Activated naive CD8-positive, alpha-beta T cell treated with anti-CD3 and anti-CD28 coated beads, Interleukin-2, amount 10 ng/mL, durations not matched to agents 7 days and 5 days (primary cell): Measurements from ENCODE around the gene PVR. TPM values are rescaled to one million over a fixed set of nuclear protein-coding genes. Genes with fewer than 3 reads are reported as not detected.
"Not testable (repeated sequence)": the region's sequence is repeated elsewhere in the genome, so short reads cannot be mapped to it uniquely, and the experiment has no call there.

Experiments used
- ATAC-seq: fragments of 150-1000 bp; cut with Tn5 transposase; one replicate; pipeline ENCODE4 v1.10.0; 2021; ENCODE audit warnings: low read depth, moderate library complexity
- POLR2A ChIA-PET: fragments of 350-600 bp; sonication (Branson Sonifier 250); formaldehyde crosslinking; loops from one replicate; lab custom pipeline; 2021; ENCODE audit warnings: antibody characterized with exemption; lab: Charles Lee
- DNase-seq: peaks from one replicate; pipeline ENCODE4 v3.0.0; 2021
- H3K27ac Mint-ChIP-seq: one replicate; pipeline ENCODE4 v1.8.0; 2022; ENCODE audit warnings: mild to moderate bottlenecking, mixed read lengths
- H3K27me3 Mint-ChIP-seq: one replicate; pipeline ENCODE4 v1.8.0; 2022; ENCODE audit warnings: mild to moderate bottlenecking, moderate library complexity, mixed read lengths
- H3K36me3 Mint-ChIP-seq: one replicate; pipeline ENCODE4 v1.8.0; 2021; ENCODE audit warnings: mild to moderate bottlenecking, mixed read lengths
- H3K4me1 Mint-ChIP-seq: one replicate; pipeline ENCODE4 v1.8.0; 2021; ENCODE audit warnings: mixed read lengths
- H3K4me3 Mint-ChIP-seq: one replicate; pipeline ENCODE4 v1.8.0; 2022; ENCODE audit warnings: mild to moderate bottlenecking, moderate library complexity, mixed read lengths
- H3K9me3 Mint-ChIP-seq: one replicate; pipeline ENCODE4 v1.8.0; 2021; ENCODE audit warnings: mixed read lengths
- total RNA-seq, 2 experiments: library from RNA; stranded (reverse); gene quantifications; one replicate each; pipeline ENCODE4 v1.2.3, GENCODE V29; 2021

The PVR gene
- total RNA-seq, 2 experiments from 2014 or later = 3.5 to 4.2 TPM

DNA sequence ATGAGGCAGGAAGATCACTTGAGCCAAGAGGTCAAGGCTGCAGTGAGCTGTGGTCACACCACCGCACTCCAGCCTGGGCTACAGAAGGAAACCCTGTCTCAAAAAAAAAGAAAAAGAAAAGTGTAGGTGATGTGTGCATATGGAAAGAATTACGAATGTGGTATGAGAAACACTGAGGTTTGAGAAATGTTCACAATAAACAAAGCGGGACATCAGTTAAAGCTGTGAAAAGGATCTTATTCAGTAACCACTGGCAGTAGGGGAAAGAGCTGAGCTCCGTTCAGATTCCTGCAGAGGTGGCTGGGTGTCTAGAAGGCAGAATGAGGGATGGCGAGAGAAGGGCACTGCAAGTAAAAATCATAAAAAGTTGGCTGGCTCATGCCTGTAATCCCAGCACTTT lies 34.5 kb upstream of the PVR start:
- ATAC-seq = no peak

GRCh38 chr19:44610497-44610896 lies 33.2 kb upstream of the PVR start:
- H3K4me1 Mint-ChIP-seq = peaks cover 11% of the 10 kb centered on the region
- POLR2A ChIA-PET = interaction anchor here (0.7 kb wide), 1 partner anchor 19 kb away, joined by 3 read pairs; no protein-coding TSS in a partner anchor
- not testable (repeated sequence) for H3K4me3 Mint-ChIP-seq, H3K9me3 Mint-ChIP-seq, H3K36me3 Mint-ChIP-seq, H3K27me3 Mint-ChIP-seq, DNase-seq, ATAC-seq, H3K27ac Mint-ChIP-seq

More for the DNA sequence above, 34.5 kb upstream of the PVR start:
- POLR2A ChIA-PET = no interaction called here
- no peaks in the 10 kb centered on the region for H3K36me3 Mint-ChIP-seq
- no peak overlapping the region for H3K4me3 Mint-ChIP-seq
- no peak for DNase-seq
- H3K27ac Mint-ChIP-seq = no peak overlapping the region
- peaks cover 3% of the 10 kb centered on the region for H3K9me3 Mint-ChIP-seq
- H3K27me3 Mint-ChIP-seq = peaks cover 2% of the 10 kb centered on the region
- H3K4me1 Mint-ChIP-seq = peaks cover 11% of the 10 kb centered on the region

- H3K27ac Mint-ChIP-seq = no peak overlapping the region
- peaks cover 10% of the 10 kb centered on the region for H3K4me1 Mint-ChIP-seq
- DNase-seq (no peak), ATAC-seq (no peak)
- H3K27me3 Mint-ChIP-seq = peaks cover 2% of the 10 kb centered on the region
- H3K9me3 Mint-ChIP-seq = peaks cover 3% of the 10 kb centered on the region
- H3K36me3 Mint-ChIP-seq = no peaks in the 10 kb centered on the region
- H3K4me3 Mint-ChIP-seq = no peak overlapping the region
- POLR2A ChIA-PET = no interaction called here
Measured at GRCh38 chr19:44611812-44612295, 31.9 kb upstream of the PVR start.

- Mint-ChIP-seq H3K9me3 (no peaks in the 10 kb centered on the region), H3K27me3 (peaks cover 2% of the 10 kb centered on the region), H3K4me1 (no peaks in the 10 kb centered on the region), H3K4me3 (no peak within 1 kb of the TSS), H3K36me3 (no peaks in the 10 kb centered on the region), H3K27ac (no peak within 1 kb of the TSS)
- ATAC-seq (no peak), DNase-seq (no peak)
- POLR2A ChIA-PET = no interaction called here
Measured at GRCh38 chr19:44613295-44614178, 30.2 kb upstream of the PVR start, which contains the start of gene IGSF23. TSS of gene IGSF23 (plus strand) at chr19:44613563. CDS start at chr19:44613646, 83 bp downstream.

- no peak for ATAC-seq
- Mint-ChIP-seq H3K27ac (no peak overlapping the region), H3K36me3 (no peaks in the 10 kb centered on the region), H3K27me3 (peaks cover 2% of the 10 kb centered on the region), H3K9me3 (no peaks in the 10 kb centered on the region), H3K4me3 (no peak overlapping the region), H3K4me1 (no peaks in the 10 kb centered on the region)
- POLR2A ChIA-PET = no interaction called here
- DNase-seq = no peak
Measured at GRCh38 chr19:44614313-44614712, 29.4 kb upstream of the PVR start.

- DNase-seq (no peak), ATAC-seq (no peak)
- H3K27ac Mint-ChIP-seq = no peak overlapping the region
- H3K4me1 Mint-ChIP-seq = no peaks in the 10 kb centered on the region
- no peak overlapping the region for H3K4me3 Mint-ChIP-seq
- POLR2A ChIA-PET = no interaction called here
- H3K27me3 Mint-ChIP-seq = no peaks in the 10 kb centered on the region
- no peaks in the 10 kb centered on the region for H3K36me3 Mint-ChIP-seq
- no peaks in the 10 kb centered on the region for H3K9me3 Mint-ChIP-seq
Measured at GRCh38 chr19:44615863-44616247, 27.9 kb upstream of the PVR start.

GRCh38 chr19:44617110-44617880 lies 26.4 kb upstream of the PVR start:
- Mint-ChIP-seq H3K27me3 (no peaks in the 10 kb centered on the region), H3K9me3 (no peaks in the 10 kb centered on the region), H3K4me1 (no peaks in the 10 kb centered on the region), H3K4me3 (no peak overlapping the region), H3K27ac (no peak overlapping the region), H3K36me3 (no peaks in the 10 kb centered on the region)
- POLR2A ChIA-PET = no interaction called here
- DNase-seq (no peak), ATAC-seq (no peak)

DNA sequence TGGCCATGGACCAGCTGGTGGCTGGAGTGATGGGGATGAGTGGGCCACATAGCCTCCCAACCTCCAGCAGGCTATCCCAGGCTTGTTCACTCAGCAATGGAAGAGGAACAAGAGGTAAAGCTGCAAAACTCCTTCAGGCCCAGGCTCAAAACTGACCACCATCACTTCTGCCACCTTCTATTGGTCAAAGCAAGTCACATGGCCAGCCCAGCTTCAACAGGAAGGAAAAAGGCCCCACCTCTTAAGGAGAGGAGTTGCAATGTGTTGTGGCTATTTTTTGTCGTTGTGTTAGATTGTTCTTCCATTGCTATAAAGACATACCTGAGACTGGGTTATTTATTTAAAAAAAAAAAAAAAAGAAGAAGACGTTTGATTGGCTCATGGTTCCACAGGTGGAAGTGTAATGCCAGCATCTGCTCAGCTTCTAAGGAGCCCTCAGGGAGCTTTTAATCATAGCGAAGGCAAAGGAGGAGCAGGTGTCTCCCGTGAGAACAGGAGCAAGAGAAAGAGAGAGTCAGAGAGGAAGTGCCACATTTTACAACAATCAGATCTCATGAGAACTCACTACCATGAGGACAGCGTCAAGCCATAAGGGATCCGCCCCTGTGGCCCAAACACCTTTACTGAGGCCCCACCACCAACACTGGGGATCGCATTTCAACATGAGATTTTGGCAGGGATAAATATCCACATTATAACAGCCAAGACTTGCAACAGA lies 24.9 kb upstream of the PVR start:
- Mint-ChIP-seq H3K27me3 (no peaks in the 10 kb centered on the region), H3K9me3 (no peaks in the 10 kb centered on the region), H3K36me3 (no peaks in the 10 kb centered on the region), H3K4me3 (no peak overlapping the region), H3K27ac (no peak overlapping the region), H3K4me1 (no peaks in the 10 kb centered on the region)
- DNase-seq = no peak
- POLR2A ChIA-PET = no interaction called here
- no peak for ATAC-seq

DNA sequence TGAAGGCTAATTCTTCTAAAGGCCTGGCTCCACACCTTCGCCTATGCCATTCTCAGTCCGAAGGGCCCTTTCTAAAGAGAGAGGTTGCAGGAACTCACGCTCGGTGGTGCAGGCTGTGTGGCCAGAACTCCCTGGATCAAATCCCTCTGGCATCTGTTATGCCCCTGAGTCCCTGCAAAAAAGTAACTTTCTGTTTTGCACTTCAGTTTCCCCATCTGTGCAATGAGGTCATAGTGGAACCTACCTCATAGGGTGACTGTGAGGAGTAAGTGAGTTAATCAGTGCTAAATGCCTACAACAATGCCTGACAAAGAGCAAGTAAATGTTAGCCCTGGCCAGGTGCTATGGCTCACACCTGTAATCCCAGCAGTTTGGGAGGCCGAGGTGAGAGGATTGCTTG lies 23.0 kb upstream of the PVR start:
- H3K4me1 Mint-ChIP-seq = no peaks in the 10 kb centered on the region
- no peaks in the 10 kb centered on the region for H3K36me3 Mint-ChIP-seq
- no peak for ATAC-seq
- POLR2A ChIA-PET = no interaction called here
- no peaks in the 10 kb centered on the region for H3K9me3 Mint-ChIP-seq
- H3K4me3 Mint-ChIP-seq = no peak overlapping the region
- H3K27ac Mint-ChIP-seq = no peak overlapping the region
- DNase-seq = no peak
- no peaks in the 10 kb centered on the region for H3K27me3 Mint-ChIP-seq

GRCh38 chr19:44621367-44621766 lies 22.3 kb upstream of the PVR start:
- Mint-ChIP-seq H3K9me3 (no peaks in the 10 kb centered on the region), H3K27me3 (no peaks in the 10 kb centered on the region), H3K4me1 (no peaks in the 10 kb centered on the region), H3K27ac (no peak overlapping the region), H3K36me3 (no peaks in the 10 kb centered on the region), H3K4me3 (no peak overlapping the region)
- DNase-seq = no peak
- no peak for ATAC-seq
- POLR2A ChIA-PET = no interaction called here

- DNase-seq (no peak), ATAC-seq (no peak)
- Mint-ChIP-seq H3K9me3 (no peaks in the 10 kb centered on the region), H3K27ac (no peak overlapping the region), H3K4me3 (no peak overlapping the region), H3K36me3 (no peaks in the 10 kb centered on the region), H3K27me3 (peaks cover 4% of the 10 kb centered on the region), H3K4me1 (no peaks in the 10 kb centered on the region)
- POLR2A ChIA-PET = no interaction called here
Measured at GRCh38 chr19:44623080-44623479, 20.6 kb upstream of the PVR start.

GRCh38 chr19:44623626-44624025 lies 20.1 kb upstream of the PVR start:
- peaks cover 4% of the 10 kb centered on the region for H3K27me3 Mint-ChIP-seq
- H3K9me3 Mint-ChIP-seq = no peaks in the 10 kb centered on the region
- POLR2A ChIA-PET = no interaction called here

DNA sequence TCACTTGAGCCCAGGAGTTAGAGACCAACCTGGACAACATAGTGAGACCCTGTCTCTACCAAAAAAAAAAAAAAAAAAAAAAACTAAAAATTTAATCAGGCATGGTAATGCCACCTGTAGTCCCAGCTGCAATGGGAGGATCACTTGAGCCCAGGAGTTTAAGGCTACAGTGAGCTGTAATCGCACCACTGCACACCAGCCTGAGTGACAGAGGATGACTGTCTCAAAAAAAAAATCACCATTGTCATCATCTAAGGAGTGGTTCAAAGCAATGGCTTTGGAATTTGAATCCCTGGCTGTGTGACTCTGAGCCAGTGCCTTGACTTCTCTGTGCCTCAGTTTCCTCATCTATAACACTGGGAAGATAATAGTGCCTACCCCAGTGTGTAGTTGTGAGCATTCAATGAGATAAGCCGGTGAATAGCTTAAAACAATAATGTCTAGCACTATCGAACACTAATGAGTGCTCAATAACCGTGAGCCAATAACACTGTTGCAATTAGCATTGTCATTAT lies 18.8 kb upstream of the PVR start:
- POLR2A ChIA-PET = no interaction called here
- H3K27ac Mint-ChIP-seq = no peak overlapping the region
- peaks cover 2% of the 10 kb centered on the region for H3K9me3 Mint-ChIP-seq
- DNase-seq = no peak
- no peaks in the 10 kb centered on the region for H3K36me3 Mint-ChIP-seq
- ATAC-seq = no peak
- H3K4me3 Mint-ChIP-seq = no peak overlapping the region
- peaks cover 4% of the 10 kb centered on the region for H3K27me3 Mint-ChIP-seq
- no peaks in the 10 kb centered on the region for H3K4me1 Mint-ChIP-seq

More at GRCh38 chr19:44623626-44624025, 20.1 kb upstream of the PVR start:
- Mint-ChIP-seq H3K36me3 (no peaks in the 10 kb centered on the region), H3K4me3 (no peak overlapping the region), H3K4me1 (no peaks in the 10 kb centered on the region), H3K27ac (no peak overlapping the region)
- ATAC-seq = no peak
- DNase-seq = no peak
